Ovary (tissue), 3 donors: ENCODE results near the gene EIF5A.

Experiments used
- CTCF ChIP-seq, 3 donors: fragments of 450-650 bp in 2 of 3; fragments of 200-600 bp in 1 of 3; IDR thresholded peaks; one replicate each; pipeline versions ENCODE4 v1.5.1 to v1.8.0; 2016 to 2022; ENCODE audit warnings: antibody characterized with exemption in 3 of 3, mild to moderate bottlenecking in 1 of 3
- EP300 ChIP-seq: sonication (generic); formaldehyde crosslinking; IDR thresholded peaks from one replicate; pipeline ENCODE4 v1.6.1; 2017; ENCODE audit warnings: antibody characterized with exemption
- POLR2A ChIP-seq: fragments of 450-650 bp; IDR thresholded peaks from one replicate; pipeline ENCODE4 v1.6.1; 2017; ENCODE audit warnings: antibody characterized with exemption, mild to moderate bottlenecking, moderate library complexity
- donor health status: DM: no; HTN: no; CAD: no.

GRCh38 chr17:7321466-7321865, 14.0 kb downstream of the EIF5A start:
- TF ChIP-seq POLR2A (no peak), CTCF (IDR thresholded peaks at IDR 0.05) (no peak), EP300 (no peak)
